Measurements from ENCODE around the gene HBG2.

- TF ChIP-seq CTCF (IDR thresholded peaks at IDR 0.05; ENCODE audit: low read length) (no peak), EZH2 (optimal IDR thresholded peaks at IDR 0.05; ENCODE audit: low read depth, low read length) (no peak)
These were observed 29.1 kb downstream of the HBG2 start for GRCh38 chr11:5225480-5225871.
